ENCODE measurements around the gene CPNE5.

CPNE5 gene

GRCh38 chr6:36857325-36857724, 18.1 kb upstream of the CPNE5 start:
- DNase-seq (ENCODE audit: low read depth), result no peak

- no peak for DNase-seq (ENCODE audit: low read depth)
Measured at GRCh38 chr6:36856277-36856676, 17.0 kb upstream of the CPNE5 start.

- DNase-seq (ENCODE audit: low read depth), result no peak
Measured at GRCh38 chr6:36855750-36856149, 16.5 kb upstream of the CPNE5 start.

GRCh38 chr6:36853325-36853724, 14.1 kb upstream of the CPNE5 start:
- peak; percentile 97 for DNase-seq (ENCODE audit: low read depth)

GRCh38 chr6:36852481-36853147, 13.4 kb upstream of the CPNE5 start:
- peak; percentile 84 for DNase-seq (ENCODE audit: low read depth)

GRCh38 chr6:36851626-36852025, 12.4 kb upstream of the CPNE5 start:
- DNase-seq (ENCODE audit: low read depth), result peak; percentile 92

GRCh38 chr6:36851149-36851614, 11.9 kb upstream of the CPNE5 start:
- DNase-seq (ENCODE audit: low read depth), result peak; percentile 88

- DNase-seq (ENCODE audit: low read depth), result no peak
Measured at GRCh38 chr6:36850021-36850420, 10.8 kb upstream of the CPNE5 start.

GRCh38 chr6:36848658-36849441, 9.6 kb upstream of the CPNE5 start:
- DNase-seq (ENCODE audit: low read depth), result peak; percentile 41

GRCh38 chr6:36847991-36848390, 8.7 kb upstream of the CPNE5 start:
- no peak for DNase-seq (ENCODE audit: low read depth)

GRCh38 chr6:36847152-36847551, 7.9 kb upstream of the CPNE5 start:
- no peak for DNase-seq (ENCODE audit: low read depth)

- DNase-seq (ENCODE audit: low read depth), result no peak
Measured at GRCh38 chr6:36845233-36845632, 6.0 kb upstream of the CPNE5 start.

GRCh38 chr6:36844232-36845170, 5.3 kb upstream of the CPNE5 start:
- DNase-seq (ENCODE audit: low read depth), result no peak

- DNase-seq (ENCODE audit: low read depth), result no peak
Measured at GRCh38 chr6:36843170-36843569, 3.9 kb upstream of the CPNE5 start.

GRCh38 chr6:36841756-36842155, 2.5 kb upstream of the CPNE5 start:
- DNase-seq (ENCODE audit: low read depth), result no peak

GRCh38 chr6:36840432-36841403, 1.5 kb upstream of the CPNE5 start:
- DNase-seq (ENCODE audit: low read depth), result no peak

GRCh38 chr6:36839749-36840431, 646 bp upstream of the CPNE5 start:
- DNase-seq (ENCODE audit: low read depth), result no peak

- DNase-seq (ENCODE audit: low read depth), result no peak
Measured at GRCh38 chr6:36837686-36838085, 1.6 kb downstream of the CPNE5 start.

GRCh38 chr6:36837022-36837339, 2.3 kb downstream of the CPNE5 start:
- no peak for DNase-seq (ENCODE audit: low read depth)

- DNase-seq (ENCODE audit: low read depth), result no peak
Measured at GRCh38 chr6:36836111-36837021, 2.9 kb downstream of the CPNE5 start.
